Epithelial cell of esophagus (primary cell): ENCODE results near the gene KRT10.

Experiments
- DNase-seq: peaks from one replicate; pipeline ENCODE4 v3.0.0; 2010; ENCODE audit warnings: low read depth
- H3K4me3 ChIP-seq: 2 replicates; pipeline ENCODE4 v1.5.1; 2011; ENCODE audit warnings: mild to moderate bottlenecking, low read length, control low read depth
- TF ChIP-seq, protein P1 (sequence below): IDR thresholded peaks from 2 replicates; pipeline ENCODE4 v1.5.1; 2011; ENCODE audit warnings: low read depth, mild to moderate bottlenecking, low read length, control low read depth, inconsistent platforms; ENCODE audit not compliant: insufficient read depth; ENCODE audit errors: missing control alignments

KRT10 gene

DNA sequence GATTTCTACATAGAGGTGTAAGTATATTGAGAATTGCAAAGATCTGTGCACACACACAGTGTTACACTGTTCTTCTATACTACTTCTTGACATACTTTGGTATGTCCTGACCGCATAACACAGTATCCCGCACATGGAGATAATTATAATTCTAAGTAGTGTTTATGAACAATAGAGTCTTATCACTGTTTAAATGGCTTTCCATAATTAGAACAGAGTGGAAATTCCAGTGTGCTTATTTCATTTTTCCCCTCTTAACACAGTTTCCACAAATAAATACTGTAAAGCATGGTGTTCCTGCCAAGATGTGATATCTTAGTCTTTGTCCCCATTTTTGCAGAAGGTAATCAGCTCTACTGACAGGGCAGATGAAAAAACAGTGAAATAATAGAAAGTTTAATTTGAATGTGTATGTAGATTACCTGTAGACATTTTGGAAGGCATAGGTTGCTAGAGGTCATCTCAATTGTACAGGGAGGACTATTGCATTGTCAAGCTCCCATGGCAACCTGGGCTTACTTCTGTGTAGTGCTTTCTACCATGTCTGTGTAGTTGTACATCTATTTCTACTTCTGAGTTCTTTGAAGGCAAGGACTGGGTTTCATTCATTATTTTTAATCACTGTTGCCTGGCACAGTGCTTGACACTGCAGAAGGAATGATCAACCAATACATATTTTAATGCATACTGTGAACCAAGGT is 12.5 kb downstream of the KRT10 start:
- no peak overlapping the region for H3K4me3 ChIP-seq
- TF ChIP-seq, protein P1, sequence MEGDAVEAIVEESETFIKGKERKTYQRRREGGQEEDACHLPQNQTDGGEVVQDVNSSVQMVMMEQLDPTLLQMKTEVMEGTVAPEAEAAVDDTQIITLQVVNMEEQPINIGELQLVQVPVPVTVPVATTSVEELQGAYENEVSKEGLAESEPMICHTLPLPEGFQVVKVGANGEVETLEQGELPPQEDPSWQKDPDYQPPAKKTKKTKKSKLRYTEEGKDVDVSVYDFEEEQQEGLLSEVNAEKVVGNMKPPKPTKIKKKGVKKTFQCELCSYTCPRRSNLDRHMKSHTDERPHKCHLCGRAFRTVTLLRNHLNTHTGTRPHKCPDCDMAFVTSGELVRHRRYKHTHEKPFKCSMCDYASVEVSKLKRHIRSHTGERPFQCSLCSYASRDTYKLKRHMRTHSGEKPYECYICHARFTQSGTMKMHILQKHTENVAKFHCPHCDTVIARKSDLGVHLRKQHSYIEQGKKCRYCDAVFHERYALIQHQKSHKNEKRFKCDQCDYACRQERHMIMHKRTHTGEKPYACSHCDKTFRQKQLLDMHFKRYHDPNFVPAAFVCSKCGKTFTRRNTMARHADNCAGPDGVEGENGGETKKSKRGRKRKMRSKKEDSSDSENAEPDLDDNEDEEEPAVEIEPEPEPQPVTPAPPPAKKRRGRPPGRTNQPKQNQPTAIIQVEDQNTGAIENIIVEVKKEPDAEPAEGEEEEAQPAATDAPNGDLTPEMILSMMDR: no peak
- no peak for DNase-seq

DNA sequence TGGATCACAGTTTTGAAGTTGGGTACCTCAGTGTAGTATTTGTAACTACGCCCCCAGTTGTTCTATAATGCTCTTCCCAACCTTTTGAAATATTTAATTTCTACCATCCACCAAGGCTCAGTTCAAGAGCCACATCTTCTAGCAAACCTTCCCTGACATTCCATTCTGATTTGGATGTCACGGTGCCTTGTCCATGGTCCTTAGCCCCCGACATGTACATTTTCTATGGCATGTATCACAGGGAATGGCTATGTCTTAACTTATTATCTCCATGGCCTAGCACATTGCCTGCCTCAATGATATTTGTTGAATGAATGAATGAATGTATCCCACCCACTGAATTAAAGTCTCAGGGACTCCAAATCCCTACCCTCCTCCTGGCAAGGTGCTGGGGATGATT is 16.3 kb downstream of the KRT10 start:
- TF ChIP-seq, protein P1: no peak
- H3K4me3 ChIP-seq: no peak overlapping the region
- no peak for DNase-seq

DNA sequence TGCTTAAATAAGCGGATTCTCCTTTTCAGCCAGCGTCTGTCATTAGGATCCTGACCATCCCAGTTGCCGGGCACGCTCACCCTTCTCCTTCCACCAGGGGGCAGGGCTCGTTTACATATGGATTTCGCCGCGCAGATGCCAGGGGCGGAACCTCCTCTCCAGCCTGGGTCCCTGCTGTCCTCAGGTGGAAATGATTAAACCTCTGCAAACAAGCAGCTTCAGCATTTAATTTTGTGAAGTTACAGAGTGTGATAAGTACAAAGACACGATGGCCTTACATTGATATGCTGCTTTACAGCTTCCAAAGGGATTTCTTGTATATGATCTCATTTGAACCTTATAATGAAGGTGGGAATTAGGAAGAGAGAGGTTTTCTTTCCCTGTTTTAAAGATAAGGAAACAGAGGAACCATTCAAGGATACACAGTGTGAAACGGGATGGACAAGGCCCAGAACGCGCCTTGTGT is 18.8 kb downstream of the KRT10 start:
- TF ChIP-seq, protein P1: peak; percentile 93

DNA sequence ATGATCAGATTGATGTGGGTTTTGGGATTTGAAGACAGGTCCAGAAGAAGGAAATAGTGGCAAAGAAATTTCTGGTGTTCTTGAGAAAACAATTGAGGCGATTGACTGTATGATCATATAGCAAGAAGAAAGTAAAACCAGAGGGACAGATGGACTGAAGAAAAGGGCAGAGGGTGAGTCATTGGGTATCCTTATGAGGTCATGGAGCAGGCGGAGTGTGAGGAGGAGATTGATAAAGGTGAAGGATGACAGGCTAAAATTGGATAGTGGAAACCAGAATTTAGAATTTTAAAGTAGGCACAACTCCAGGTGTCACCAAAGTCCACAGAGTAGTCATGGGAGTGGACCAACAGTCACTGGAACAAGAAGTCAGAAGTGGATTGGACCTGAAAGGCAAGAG is 21.3 kb downstream of the KRT10 start:
- H3K4me3 ChIP-seq: no peak overlapping the region
- DNase-seq: no peak
- TF ChIP-seq, protein P1: no peak

More for the DNA sequence above, 18.8 kb downstream of the KRT10 start:
- no peak overlapping the region for H3K4me3 ChIP-seq
- DNase-seq: peak; percentile 86

DNA sequence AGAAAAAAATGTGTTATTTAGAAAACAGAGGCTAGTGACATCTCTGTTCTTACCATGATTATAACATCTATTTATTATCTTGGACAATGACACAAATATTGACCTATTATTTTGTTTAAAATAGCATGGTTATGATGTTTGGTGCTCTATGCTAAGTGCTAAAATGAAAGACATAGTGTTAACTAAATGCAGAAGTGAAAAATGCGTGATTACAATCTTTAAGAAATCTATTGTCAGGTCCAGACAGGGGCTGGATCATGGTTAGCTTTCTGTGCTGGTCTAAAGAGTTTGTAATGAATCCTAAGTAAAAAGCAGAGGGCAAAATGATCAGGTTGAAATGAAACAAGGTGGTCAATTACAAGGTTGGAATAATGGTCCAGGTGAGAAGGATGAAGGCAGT is 22.0 kb downstream of the KRT10 start:
- TF ChIP-seq, protein P1: no peak
- no peak for DNase-seq
- H3K4me3 ChIP-seq: no peak overlapping the region

DNA sequence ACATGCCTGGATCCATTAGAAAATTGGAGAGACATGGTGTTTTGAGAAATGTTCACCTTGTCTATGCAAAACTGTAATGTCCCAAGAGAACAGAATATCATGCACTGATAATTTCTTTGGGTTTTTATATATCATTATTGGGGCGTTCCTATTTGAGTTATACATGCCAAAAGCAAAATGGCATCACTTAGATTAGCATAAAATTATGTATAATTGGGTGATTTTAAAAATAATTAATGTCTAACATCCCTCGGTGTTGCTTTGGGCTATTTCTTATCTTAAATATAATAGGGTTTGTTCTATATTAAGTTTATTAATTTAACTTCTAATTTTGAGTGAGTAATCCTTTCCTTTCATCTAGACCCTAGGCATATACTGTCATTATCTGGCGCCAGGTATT is 22.6 kb downstream of the KRT10 start, which contains the start of gene KRT28:
Gene KRT28 (minus strand): TSS at position 101 of the 400 bp plus-strand sequence. CDS start 66 bp downstream, at position 35.
- TF ChIP-seq, protein P1: no peak
- DNase-seq: no peak
- H3K4me3 ChIP-seq: no peak within 1 kb of the TSS

DNA sequence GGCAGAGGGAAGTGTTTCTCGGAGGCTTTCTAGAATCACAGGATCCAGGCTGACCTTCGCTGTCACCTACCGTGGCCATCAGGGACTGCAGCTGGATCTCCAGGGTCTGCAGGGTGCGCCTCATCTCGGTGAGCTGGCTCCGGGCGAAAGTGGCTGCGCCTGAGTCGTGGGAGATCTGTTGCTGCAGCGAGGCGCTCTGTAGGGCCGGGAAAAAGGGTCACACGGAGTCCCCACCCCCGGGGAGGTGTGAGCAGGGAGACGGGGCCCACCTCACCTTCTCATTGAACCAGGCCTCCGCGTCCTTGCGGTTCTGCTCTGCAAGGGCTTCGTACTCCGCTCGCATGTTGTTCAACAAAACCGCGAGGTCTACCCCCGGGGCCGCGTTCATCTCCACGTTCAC is 25.6 kb downstream of the KRT10 start:
- TF ChIP-seq, protein P1: no peak
- no peak for DNase-seq
- H3K4me3 ChIP-seq: no peak overlapping the region
